Panc1 (cell line): Measurements from ENCODE around the gene STRIP1. TPM values are rescaled to one million over a fixed set of nuclear protein-coding genes. Genes with fewer than 3 reads are reported as not detected.

ENCODE experiments used
- ATAC-seq: fragments of 200-7000 bp; cut with Tn5 transposase; 2 replicates; pipeline ENCODE4 v1.9.1; 2020; ENCODE audit warnings: mild to moderate bottlenecking, moderate library complexity
- BruUV-seq: library from RNA; stranded (reverse); fragments of 400-500 nt; replicated peaks from 2 replicates; lab custom pipeline; 2021; lab: Mats Ljungman, UMichigan
- CTCF ChIA-PET: fragments of 300-600 bp; sonication (Branson Sonifier 250); formaldehyde crosslinking; loops from one replicate; lab custom pipeline; 2022; ENCODE audit warnings: antibody characterized with exemption; lab: Charles Lee
- POLR2A ChIA-PET: fragments of 300-600 bp; sonication (Branson Sonifier 250); formaldehyde crosslinking; loops from one replicate; lab custom pipeline; 2022; ENCODE audit warnings: antibody characterized with exemption; lab: Charles Lee
- DNase-seq: peaks from one replicate; pipeline ENCODE4 v3.0.0-alpha.2; 2010; ENCODE audit warnings: low read depth, low spot score
- H3K27ac ChIP-seq: 2 replicates; pipeline ENCODE4 v1.5.1; 2011; ENCODE audit warnings: mild to moderate bottlenecking, low read length, inconsistent platforms
- H3K27me3 ChIP-seq: fragments of 200-500 bp; sonication (Bioruptor generic); 2 replicates; pipeline ENCODE4 v1.6.0; 2014; ENCODE audit warnings: low read length, inconsistent platforms; ENCODE audit not compliant: control insufficient read depth, insufficient read depth
- H3K36me3 ChIP-seq: fragments of 200-500 bp; sonication (Bioruptor generic); 2 replicates; pipeline ENCODE4 v1.5.1; 2014; ENCODE audit warnings: inconsistent platforms, mild to moderate bottlenecking, low read length, moderate library complexity; ENCODE audit not compliant: control insufficient read depth, insufficient read depth
- H3K4me1 ChIP-seq: 2 replicates; pipeline ENCODE4 v1.5.1; 2011; ENCODE audit warnings: inconsistent platforms, mild to moderate bottlenecking, low read length, moderate library complexity; ENCODE audit not compliant: control insufficient read depth, insufficient read depth
- H3K4me3 ChIP-seq, 2 experiments: 2 replicates each; pipeline ENCODE4 v1.5.1; 2011 to 2012; ENCODE audit warnings: low read depth in 2 of 2, low read length in 2 of 2, mild to moderate bottlenecking in 2 of 2, inconsistent platforms in 1 of 2, moderate library complexity in 1 of 2
- H3K9me3 ChIP-seq: fragments of 200-500 bp; sonication (Bioruptor generic); 2 replicates; pipeline ENCODE4 v1.5.1; 2014; ENCODE audit warnings: low read depth, mild to moderate bottlenecking, inconsistent platforms, low read length, moderate library complexity; ENCODE audit not compliant: control insufficient read depth, insufficient read depth
- POLR2AphosphoS5 ChIP-seq: IDR thresholded peaks from 2 replicates; pipeline ENCODE4 v1.6.1; 2012; ENCODE audit warnings: mild to moderate bottlenecking, low read depth, low read length, moderate library complexity
- SIN3A ChIP-seq: IDR thresholded peaks from 2 replicates; pipeline ENCODE4 v1.6.1; 2012; ENCODE audit warnings: low read depth, mild to moderate bottlenecking, low read length, moderate library complexity, borderline replicate concordance; ENCODE audit not compliant: insufficient read depth
- TCF7L2 ChIP-seq: IDR thresholded peaks from 2 replicates; pipeline ENCODE4 v1.6.1; 2011; ENCODE audit warnings: mild to moderate bottlenecking, low read depth, low read length, inconsistent platforms
- in situ Hi-C: cut with HindIII; loops from 2 replicates; pipeline ENCODE4 v1.10.0; 2016; ENCODE audit warnings: low sequenced_read_pairs, low pct_unique_long_range_greater_than_20kb
- intact Hi-C: fragments of 100-400 bp; cut with micrococcal nuclease; formaldehyde crosslinking; loops from one replicate; pipeline ENCODE4 v1.10.0; 2022; ENCODE audit not compliant: unreplicated experiment
- total RNA-seq: library from RNA; stranded (reverse); gene quantifications from one replicate; pipeline ENCODE4 v1.2.1, GENCODE V29; 2021; ENCODE audit not compliant: unreplicated experiment
- TF ChIP-seq, protein P1 (sequence below), 2 experiments: IDR thresholded peaks; 2 replicates each; pipeline ENCODE4 v1.6.1; 2011 to 2012; ENCODE audit warnings: low read depth in 2 of 2, control low read depth in 1 of 2, low read length in 1 of 2, mild to moderate bottlenecking in 1 of 2, moderate library complexity in 1 of 2; ENCODE audit not compliant: insufficient read depth in 1 of 2
- TF ChIP-seq, protein P2 (sequence below): fragments of 450-650 bp; IDR thresholded peaks from 2 replicates; pipeline ENCODE4 v1.5.1; 2017; ENCODE audit warnings: mild to moderate bottlenecking

Gene STRIP1
- total RNA-seq, 1 experiment from 2014 or later = 26.1 TPM

DNA sequence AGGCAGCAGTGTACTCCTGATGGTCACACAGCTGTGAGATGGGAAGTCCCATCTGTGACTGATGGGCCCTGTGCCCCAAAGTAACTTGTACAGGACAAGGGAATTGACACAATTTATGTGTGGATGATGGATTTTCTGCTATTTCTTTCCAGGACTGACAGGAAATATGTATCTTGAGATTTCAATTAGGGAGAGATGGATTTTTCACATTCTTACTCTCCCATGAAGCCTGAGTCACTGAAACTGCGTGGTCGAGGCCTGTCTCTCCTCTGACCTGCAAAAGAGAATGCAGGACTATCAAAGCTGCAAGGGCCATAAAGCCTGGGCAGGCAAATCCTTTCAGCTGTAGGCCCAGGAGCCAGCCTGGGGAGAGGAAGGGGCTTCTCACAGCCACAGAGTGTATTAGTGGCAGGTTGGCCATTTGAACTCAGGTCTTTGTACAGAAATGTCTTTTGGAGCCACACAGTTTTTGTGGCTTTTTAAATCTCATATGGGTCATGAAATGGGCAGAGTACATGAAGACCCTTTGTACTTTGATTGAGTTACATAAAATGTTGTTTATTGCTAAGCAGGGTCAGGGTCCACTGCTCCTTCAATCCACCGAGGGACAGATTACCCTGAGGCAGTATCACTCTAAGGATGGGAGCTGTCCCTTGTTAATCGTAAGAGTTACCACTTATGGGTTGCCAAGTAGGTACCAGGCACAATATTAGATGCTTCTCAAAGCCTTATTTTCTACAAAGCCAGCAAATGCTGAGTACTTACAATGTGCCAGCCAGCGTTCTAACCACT lies 21.3 kb downstream of the STRIP1 start:
- H3K36me3 ChIP-seq = peaks cover 6% of the 10 kb centered on the region
- H3K4me1 ChIP-seq = no peaks in the 10 kb centered on the region
- ChIA-PET CTCF (no interaction called here), POLR2A (no interaction called here)
- BruUV-seq = no TSS peak
- no peaks in the 10 kb centered on the region for H3K9me3 ChIP-seq
- no peak overlapping the region for H3K27ac ChIP-seq
- H3K27me3 ChIP-seq = no peaks in the 10 kb centered on the region
- DNase-seq (no peak), ATAC-seq (no peak)
- TF ChIP-seq POLR2AphosphoS5 (no peak), SIN3A (no peak), TCF7L2 (no peak)
- TF ChIP-seq, protein P1, sequence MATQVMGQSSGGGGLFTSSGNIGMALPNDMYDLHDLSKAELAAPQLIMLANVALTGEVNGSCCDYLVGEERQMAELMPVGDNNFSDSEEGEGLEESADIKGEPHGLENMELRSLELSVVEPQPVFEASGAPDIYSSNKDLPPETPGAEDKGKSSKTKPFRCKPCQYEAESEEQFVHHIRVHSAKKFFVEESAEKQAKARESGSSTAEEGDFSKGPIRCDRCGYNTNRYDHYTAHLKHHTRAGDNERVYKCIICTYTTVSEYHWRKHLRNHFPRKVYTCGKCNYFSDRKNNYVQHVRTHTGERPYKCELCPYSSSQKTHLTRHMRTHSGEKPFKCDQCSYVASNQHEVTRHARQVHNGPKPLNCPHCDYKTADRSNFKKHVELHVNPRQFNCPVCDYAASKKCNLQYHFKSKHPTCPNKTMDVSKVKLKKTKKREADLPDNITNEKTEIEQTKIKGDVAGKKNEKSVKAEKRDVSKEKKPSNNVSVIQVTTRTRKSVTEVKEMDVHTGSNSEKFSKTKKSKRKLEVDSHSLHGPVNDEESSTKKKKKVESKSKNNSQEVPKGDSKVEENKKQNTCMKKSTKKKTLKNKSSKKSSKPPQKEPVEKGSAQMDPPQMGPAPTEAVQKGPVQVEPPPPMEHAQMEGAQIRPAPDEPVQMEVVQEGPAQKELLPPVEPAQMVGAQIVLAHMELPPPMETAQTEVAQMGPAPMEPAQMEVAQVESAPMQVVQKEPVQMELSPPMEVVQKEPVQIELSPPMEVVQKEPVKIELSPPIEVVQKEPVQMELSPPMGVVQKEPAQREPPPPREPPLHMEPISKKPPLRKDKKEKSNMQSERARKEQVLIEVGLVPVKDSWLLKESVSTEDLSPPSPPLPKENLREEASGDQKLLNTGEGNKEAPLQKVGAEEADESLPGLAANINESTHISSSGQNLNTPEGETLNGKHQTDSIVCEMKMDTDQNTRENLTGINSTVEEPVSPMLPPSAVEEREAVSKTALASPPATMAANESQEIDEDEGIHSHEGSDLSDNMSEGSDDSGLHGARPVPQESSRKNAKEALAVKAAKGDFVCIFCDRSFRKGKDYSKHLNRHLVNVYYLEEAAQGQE (IDR thresholded peaks at IDR 0.05; ENCODE audit: insufficient read depth in 1 of 2, low read depth in 2 of 2, low read length in 1 of 2) = no peak
- TF ChIP-seq, protein P2, sequence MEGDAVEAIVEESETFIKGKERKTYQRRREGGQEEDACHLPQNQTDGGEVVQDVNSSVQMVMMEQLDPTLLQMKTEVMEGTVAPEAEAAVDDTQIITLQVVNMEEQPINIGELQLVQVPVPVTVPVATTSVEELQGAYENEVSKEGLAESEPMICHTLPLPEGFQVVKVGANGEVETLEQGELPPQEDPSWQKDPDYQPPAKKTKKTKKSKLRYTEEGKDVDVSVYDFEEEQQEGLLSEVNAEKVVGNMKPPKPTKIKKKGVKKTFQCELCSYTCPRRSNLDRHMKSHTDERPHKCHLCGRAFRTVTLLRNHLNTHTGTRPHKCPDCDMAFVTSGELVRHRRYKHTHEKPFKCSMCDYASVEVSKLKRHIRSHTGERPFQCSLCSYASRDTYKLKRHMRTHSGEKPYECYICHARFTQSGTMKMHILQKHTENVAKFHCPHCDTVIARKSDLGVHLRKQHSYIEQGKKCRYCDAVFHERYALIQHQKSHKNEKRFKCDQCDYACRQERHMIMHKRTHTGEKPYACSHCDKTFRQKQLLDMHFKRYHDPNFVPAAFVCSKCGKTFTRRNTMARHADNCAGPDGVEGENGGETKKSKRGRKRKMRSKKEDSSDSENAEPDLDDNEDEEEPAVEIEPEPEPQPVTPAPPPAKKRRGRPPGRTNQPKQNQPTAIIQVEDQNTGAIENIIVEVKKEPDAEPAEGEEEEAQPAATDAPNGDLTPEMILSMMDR = no peak
- intact Hi-C loops (no loop called here), in situ Hi-C loops (no loop called here)
- no peak overlapping the region for H3K4me3 ChIP-seq

DNA sequence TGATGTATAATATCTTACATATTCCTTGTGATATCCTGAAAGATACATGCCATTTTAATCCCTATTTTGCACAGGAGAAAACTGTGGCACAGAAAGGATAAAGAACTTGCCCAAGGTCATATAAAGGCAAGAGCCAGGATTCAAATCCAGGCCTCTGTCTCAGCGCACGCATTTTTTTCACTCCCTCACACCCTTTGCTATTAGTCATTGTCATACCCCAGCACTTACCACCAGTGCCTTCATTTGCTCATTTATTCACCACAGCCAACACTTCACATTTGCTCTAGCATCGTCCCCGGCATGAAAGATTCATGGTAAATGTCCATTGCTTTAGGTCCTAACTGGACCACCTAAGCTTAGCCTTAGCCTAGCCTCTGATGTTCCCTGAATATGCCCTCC lies 21.9 kb downstream of the STRIP1 start:
- DNase-seq (no peak), ATAC-seq (no peak)
- intact Hi-C loops (no loop called here), in situ Hi-C loops (no loop called here)
- Histone ChIP-seq H3K4me3 (no peak overlapping the region), H3K9me3 (no peaks in the 10 kb centered on the region), H3K4me1 (no peaks in the 10 kb centered on the region), H3K27me3 (no peaks in the 10 kb centered on the region), H3K36me3 (peaks cover 6% of the 10 kb centered on the region), H3K27ac (no peak overlapping the region)
- TF ChIP-seq TCF7L2 (no peak), POLR2AphosphoS5 (no peak), SIN3A (no peak)
- TF ChIP-seq, protein P1 (IDR thresholded peaks at IDR 0.05; ENCODE audit: insufficient read depth in 1 of 2, low read depth in 2 of 2, low read length in 1 of 2) = no peak
- TF ChIP-seq, protein P2 = no peak
- BruUV-seq = no TSS peak
- POLR2A ChIA-PET = no interaction called here
- CTCF ChIA-PET = no interaction called here
